Activated naive CD8-positive, alpha-beta T cell treated with anti-CD3 and anti-CD28 coated beads for 36 hours (primary cell): ENCODE data around the gene STAB2. TPM values are rescaled to one million over a fixed set of nuclear protein-coding genes. Genes with fewer than 3 reads are reported as not detected.

Experiments
- DNase-seq: peaks from one replicate; pipeline ENCODE4 v3.0.0; 2021
- H3K27ac Mint-ChIP-seq: one replicate; pipeline ENCODE4 v1.8.0; 2022; ENCODE audit warnings: mild to moderate bottlenecking, moderate library complexity, mixed read lengths
- H3K27me3 Mint-ChIP-seq: one replicate; pipeline ENCODE4 v1.8.0; 2022; ENCODE audit warnings: mild to moderate bottlenecking, mixed read lengths
- H3K36me3 Mint-ChIP-seq: one replicate; pipeline ENCODE4 v1.8.0; 2021; ENCODE audit warnings: mild to moderate bottlenecking, mixed read lengths
- H3K4me1 Mint-ChIP-seq: one replicate; pipeline ENCODE4 v1.8.0; 2021; ENCODE audit warnings: mixed read lengths
- H3K4me3 Mint-ChIP-seq: one replicate; pipeline ENCODE4 v1.8.0; 2022; ENCODE audit warnings: mild to moderate bottlenecking, moderate library complexity, mixed read lengths
- H3K9me3 Mint-ChIP-seq: one replicate; pipeline ENCODE4 v1.8.0; 2022; ENCODE audit warnings: mixed read lengths
- total RNA-seq, 2 experiments: library from RNA; stranded (reverse); gene quantifications; one replicate each; pipeline ENCODE4 v1.2.3, GENCODE V29; 2021

The STAB2 gene
- total RNA-seq, 2 experiments from 2014 or later: not detected

DNA sequence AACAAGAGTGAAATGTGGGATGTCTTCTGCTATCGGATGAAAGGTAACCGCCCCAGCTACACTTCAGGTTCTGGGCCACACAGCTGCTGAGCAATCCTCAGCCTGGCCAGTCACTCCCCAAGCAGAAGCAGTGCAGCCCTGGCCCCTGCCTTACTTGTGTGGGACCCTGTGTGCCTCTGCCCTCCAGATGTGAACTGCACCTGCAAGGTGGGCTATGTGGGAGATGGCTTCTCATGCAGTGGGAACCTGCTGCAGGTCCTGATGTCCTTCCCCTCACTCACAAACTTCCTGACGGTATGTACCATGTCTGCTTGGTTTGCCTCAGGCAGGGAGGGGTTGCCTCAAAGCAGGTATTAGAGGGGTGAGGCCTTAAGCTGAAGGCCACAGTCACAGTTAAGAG lies 168.4 kb downstream of the STAB2 start:
- no peak overlapping the region for H3K27ac Mint-ChIP-seq
- H3K27me3 Mint-ChIP-seq: no peaks in the 10 kb centered on the region
- no peak overlapping the region for H3K4me3 Mint-ChIP-seq
- no peaks in the 10 kb centered on the region for H3K9me3 Mint-ChIP-seq
- no peaks in the 10 kb centered on the region for H3K4me1 Mint-ChIP-seq
- H3K36me3 Mint-ChIP-seq: peaks cover 2% of the 10 kb centered on the region
- no peak for DNase-seq

- DNase-seq: no peak
- Mint-ChIP-seq H3K4me3 (no peak overlapping the region), H3K36me3 (peaks cover 2% of the 10 kb centered on the region), H3K27ac (no peak overlapping the region), H3K4me1 (no peaks in the 10 kb centered on the region), H3K27me3 (no peaks in the 10 kb centered on the region), H3K9me3 (no peaks in the 10 kb centered on the region)
Measured at GRCh38 chr12:103756443-103756842, 169.4 kb downstream of the STAB2 start.

- H3K27me3 Mint-ChIP-seq: no peaks in the 10 kb centered on the region
- H3K36me3 Mint-ChIP-seq: peaks cover 2% of the 10 kb centered on the region
- H3K27ac Mint-ChIP-seq: no peak overlapping the region
- no peak for DNase-seq
- no peaks in the 10 kb centered on the region for H3K4me1 Mint-ChIP-seq
- H3K9me3 Mint-ChIP-seq: no peaks in the 10 kb centered on the region
- no peak overlapping the region for H3K4me3 Mint-ChIP-seq
Measured at GRCh38 chr12:103757248-103757647, 170.2 kb downstream of the STAB2 start.

- H3K27ac Mint-ChIP-seq: no peak overlapping the region
- H3K36me3 Mint-ChIP-seq: peaks cover 5% of the 10 kb centered on the region
- H3K4me3 Mint-ChIP-seq: no peak overlapping the region
- H3K9me3 Mint-ChIP-seq: no peaks in the 10 kb centered on the region
- no peak for DNase-seq
- H3K4me1 Mint-ChIP-seq: no peaks in the 10 kb centered on the region
- no peaks in the 10 kb centered on the region for H3K27me3 Mint-ChIP-seq
Measured at GRCh38 chr12:103758310-103759089, 171.4 kb downstream of the STAB2 start.

- Mint-ChIP-seq H3K9me3 (no peaks in the 10 kb centered on the region), H3K4me3 (no peak overlapping the region)
- no peak for DNase-seq
Measured at GRCh38 chr12:103762473-103762872, 175.4 kb downstream of the STAB2 start.

GRCh38 chr12:103765322-103765721 lies 178.2 kb downstream of the STAB2 start:
- H3K27me3 Mint-ChIP-seq: no peaks in the 10 kb centered on the region

More at GRCh38 chr12:103762473-103762872, 175.4 kb downstream of the STAB2 start:
- no peaks in the 10 kb centered on the region for H3K27me3 Mint-ChIP-seq
- H3K4me1 Mint-ChIP-seq: no peaks in the 10 kb centered on the region
- peaks cover 12% of the 10 kb centered on the region for H3K36me3 Mint-ChIP-seq
- H3K27ac Mint-ChIP-seq: no peak overlapping the region

GRCh38 chr12:103766028-103766427 lies 179.0 kb downstream of the STAB2 start:
- DNase-seq: no peak
- Mint-ChIP-seq H3K27me3 (no peaks in the 10 kb centered on the region), H3K36me3 (peaks cover 10% of the 10 kb centered on the region), H3K4me3 (no peak overlapping the region), H3K27ac (no peak overlapping the region), H3K4me1 (no peaks in the 10 kb centered on the region), H3K9me3 (no peaks in the 10 kb centered on the region)

More at GRCh38 chr12:103765322-103765721, 178.2 kb downstream of the STAB2 start:
- Mint-ChIP-seq H3K4me1 (no peaks in the 10 kb centered on the region), H3K4me3 (no peak overlapping the region), H3K36me3 (peaks cover 12% of the 10 kb centered on the region), H3K9me3 (no peaks in the 10 kb centered on the region), H3K27ac (no peak overlapping the region)
- no peak for DNase-seq

DNA sequence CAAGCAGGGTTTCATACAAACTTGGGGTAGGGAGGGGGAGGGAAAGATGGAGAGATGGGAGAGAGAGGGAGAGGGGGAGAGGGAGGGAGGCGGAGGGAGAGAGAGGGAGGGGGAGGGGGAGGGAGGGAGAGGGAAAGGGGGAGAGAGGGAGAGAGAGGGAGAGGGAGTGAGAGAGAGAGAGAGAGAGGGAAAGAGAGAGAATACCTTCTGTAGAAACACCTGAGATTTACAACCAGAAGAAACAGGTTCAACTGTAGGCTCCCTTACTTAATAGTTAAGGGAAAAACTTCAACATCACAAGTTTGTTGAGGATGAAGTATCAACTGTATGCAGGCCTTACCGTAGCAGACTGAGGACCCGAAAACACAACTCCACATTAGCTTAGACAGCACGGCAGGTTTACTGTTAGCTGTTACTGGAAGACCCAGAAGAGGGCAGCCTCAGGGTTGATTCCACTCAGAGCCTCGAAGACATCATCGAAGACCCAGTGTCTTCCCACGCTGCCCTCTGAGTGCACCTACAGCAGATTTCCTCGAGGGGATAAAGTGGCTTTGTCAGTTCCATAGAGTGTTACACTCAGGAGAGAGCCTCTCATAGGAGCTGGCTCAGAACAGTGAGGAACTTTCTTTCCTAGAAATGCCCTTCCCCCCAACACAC lies 181.5 kb downstream of the STAB2 start:
- Mint-ChIP-seq H3K27ac (no peak overlapping the region), H3K4me3 (no peak overlapping the region), H3K27me3 (no peaks in the 10 kb centered on the region)

DNA sequence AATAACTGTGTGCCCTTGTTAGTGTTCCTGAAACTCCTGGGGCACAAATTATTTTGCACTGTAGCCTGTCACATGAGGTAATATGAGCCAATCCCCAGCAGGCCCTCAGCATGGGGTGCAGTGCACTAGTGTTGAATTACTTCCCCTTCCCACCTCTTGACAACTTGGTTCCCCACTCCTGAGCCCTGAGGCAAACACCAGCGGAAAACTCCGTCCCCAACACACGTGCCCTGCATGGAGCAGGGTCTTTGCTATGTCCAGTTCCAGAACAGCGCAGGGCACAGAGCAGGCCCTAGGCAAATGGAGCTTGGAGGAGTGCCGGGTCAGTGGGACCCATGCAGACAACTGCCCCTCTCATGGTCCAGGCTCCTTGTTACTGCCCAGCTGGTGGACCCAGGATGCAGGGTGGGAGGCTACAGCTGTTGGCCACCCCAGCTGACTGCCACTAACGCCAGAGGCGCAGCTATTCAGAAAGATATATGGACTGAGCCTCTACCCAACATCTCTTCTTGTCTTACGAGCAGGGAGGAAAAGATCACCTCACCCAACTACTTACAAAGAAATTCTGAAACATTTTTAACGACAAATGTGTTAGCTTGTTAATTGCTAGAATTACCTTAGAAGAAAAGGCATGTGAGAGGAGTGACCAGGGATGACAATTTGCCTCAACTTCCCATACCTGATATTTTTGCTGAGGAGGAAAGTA lies 182.3 kb downstream of the STAB2 start:
- Mint-ChIP-seq H3K27ac (no peak overlapping the region), H3K27me3 (no peaks in the 10 kb centered on the region), H3K9me3 (no peaks in the 10 kb centered on the region), H3K4me3 (no peak overlapping the region), H3K4me1 (no peaks in the 10 kb centered on the region), H3K36me3 (peaks cover 11% of the 10 kb centered on the region)
- DNase-seq: no peak

More for the DNA sequence above, 181.5 kb downstream of the STAB2 start:
- no peaks in the 10 kb centered on the region for H3K4me1 Mint-ChIP-seq
- no peak for DNase-seq
- H3K36me3 Mint-ChIP-seq: peaks cover 12% of the 10 kb centered on the region
- H3K9me3 Mint-ChIP-seq: no peaks in the 10 kb centered on the region

GRCh38 chr12:103771466-103771865 lies 184.4 kb downstream of the STAB2 start:
- Mint-ChIP-seq H3K27ac (no peak overlapping the region), H3K27me3 (no peaks in the 10 kb centered on the region), H3K4me3 (no peak overlapping the region), H3K9me3 (no peaks in the 10 kb centered on the region), H3K4me1 (no peaks in the 10 kb centered on the region), H3K36me3 (peaks cover 15% of the 10 kb centered on the region)
- no peak for DNase-seq

DNA sequence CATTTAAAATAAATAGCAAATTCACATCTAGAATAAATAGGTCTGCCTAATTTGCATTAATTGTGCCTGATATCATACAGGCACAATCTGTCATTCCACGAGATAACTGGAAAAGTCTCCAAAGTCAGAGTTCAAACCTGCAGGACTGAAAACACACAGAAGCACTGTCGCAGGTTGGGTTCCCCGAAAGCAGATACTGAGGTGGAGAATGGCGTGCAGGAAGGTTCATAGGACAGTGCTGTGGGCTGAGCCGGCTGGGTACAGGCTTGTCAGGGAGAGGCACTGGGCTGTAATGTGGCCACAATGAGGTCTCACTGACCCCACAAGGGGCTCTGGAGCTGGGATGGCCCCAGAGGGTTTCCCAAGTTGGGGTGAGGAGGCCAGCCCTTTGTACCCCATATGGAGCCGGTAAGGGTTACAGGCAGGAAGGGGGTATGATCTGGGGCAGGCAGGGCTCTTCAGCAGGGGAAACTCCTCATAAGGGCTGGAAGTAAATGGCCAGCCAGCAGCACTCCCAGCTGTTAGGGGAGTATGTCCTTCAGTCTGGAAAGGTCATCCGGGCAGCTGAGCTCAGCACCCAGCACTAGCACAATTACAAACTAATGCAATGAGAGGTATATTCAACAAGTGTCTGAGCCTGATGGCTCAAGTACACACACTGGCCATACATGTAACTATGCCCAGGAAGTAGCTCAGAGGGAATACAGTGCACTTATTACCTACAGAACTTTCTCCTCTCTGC lies 185.5 kb downstream of the STAB2 start:
- Mint-ChIP-seq H3K4me3 (no peak overlapping the region), H3K36me3 (peaks cover 20% of the 10 kb centered on the region), H3K9me3 (no peaks in the 10 kb centered on the region), H3K27me3 (no peaks in the 10 kb centered on the region), H3K4me1 (no peaks in the 10 kb centered on the region), H3K27ac (no peak overlapping the region)
- DNase-seq: no peak

- no peak overlapping the region for H3K27ac Mint-ChIP-seq
- peaks cover 23% of the 10 kb centered on the region for H3K36me3 Mint-ChIP-seq
- H3K4me3 Mint-ChIP-seq: no peak overlapping the region
- H3K4me1 Mint-ChIP-seq: no peaks in the 10 kb centered on the region
- H3K27me3 Mint-ChIP-seq: no peaks in the 10 kb centered on the region
- no peaks in the 10 kb centered on the region for H3K9me3 Mint-ChIP-seq
- no peak for DNase-seq
Measured at GRCh38 chr12:103773109-103773910, 186.2 kb downstream of the STAB2 start.

GRCh38 chr12:103774977-103775560 lies 188.0 kb downstream of the STAB2 start:
- Mint-ChIP-seq H3K4me3 (no peak overlapping the region), H3K4me1 (no peaks in the 10 kb centered on the region), H3K27ac (no peak overlapping the region), H3K27me3 (no peaks in the 10 kb centered on the region), H3K36me3 (peaks cover 35% of the 10 kb centered on the region), H3K9me3 (no peaks in the 10 kb centered on the region)
- DNase-seq: no peak

- H3K4me1 Mint-ChIP-seq: no peaks in the 10 kb centered on the region
- H3K9me3 Mint-ChIP-seq: no peaks in the 10 kb centered on the region
- H3K27me3 Mint-ChIP-seq: no peaks in the 10 kb centered on the region
- no peak overlapping the region for H3K4me3 Mint-ChIP-seq
- H3K36me3 Mint-ChIP-seq: peaks cover 35% of the 10 kb centered on the region
- no peak overlapping the region for H3K27ac Mint-ChIP-seq
- no peak for DNase-seq
Measured at GRCh38 chr12:103778781-103779180, 191.7 kb downstream of the STAB2 start.
